8988T (cell line): ENCODE measurements around the gene ANKRD44.
"Not testable (repeated sequence)": the region's sequence is repeated elsewhere in the genome, so short reads cannot be mapped to it uniquely, and the experiment has no call there.

ENCODE experiments used
- DNase-seq: peaks from one replicate; pipeline ENCODE4 v3.0.0; 2011

Gene ANKRD44

GRCh38 chr2:197310271-197310985 is at the start of gene ANKRD44:
ANKRD44 (minus strand) TSS chr2:197310780; CDS start chr2:197310604, 176 bp downstream.
- peak; percentile 97 for DNase-seq

DNA sequence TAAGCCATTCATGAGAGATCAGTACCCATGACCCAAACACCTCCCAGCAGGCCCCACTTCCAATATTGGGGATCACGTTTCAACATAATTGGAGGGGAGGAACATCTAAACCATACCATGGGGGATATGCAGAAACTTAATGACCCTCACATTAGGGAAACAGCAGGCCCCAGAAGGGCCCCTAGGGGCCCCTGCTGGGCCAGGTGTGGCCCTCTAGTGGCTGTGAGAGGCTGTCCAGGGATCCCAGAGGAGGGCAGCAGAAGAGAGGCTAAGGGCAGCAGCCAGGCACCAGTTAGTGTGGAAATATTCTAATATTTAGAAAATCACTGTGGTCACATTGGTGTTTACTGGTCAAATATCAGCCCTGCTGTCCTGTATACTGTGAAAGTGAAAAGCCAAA is 49.3 kb upstream of the ANKRD44 start:
- no peak for DNase-seq

DNA sequence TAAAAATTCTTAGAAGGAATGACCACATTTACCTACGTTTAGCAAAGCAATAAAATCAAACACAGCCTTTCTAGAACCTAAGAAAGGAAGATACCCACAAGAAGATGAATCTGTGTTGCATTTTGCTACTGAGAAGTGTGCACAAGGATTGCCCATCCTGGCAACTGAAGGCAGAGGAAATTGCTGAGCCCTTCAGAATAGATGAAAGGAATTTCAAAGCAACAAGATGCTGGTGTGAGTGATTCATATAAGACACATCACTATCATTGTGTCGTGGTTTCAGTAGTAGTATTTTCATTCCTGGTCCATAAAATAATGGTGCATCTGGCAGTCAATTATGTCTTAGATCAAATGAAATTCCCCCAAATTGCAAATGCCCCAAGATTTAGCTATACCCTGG is 48.4 kb upstream of the ANKRD44 start:
- no peak for DNase-seq

DNA sequence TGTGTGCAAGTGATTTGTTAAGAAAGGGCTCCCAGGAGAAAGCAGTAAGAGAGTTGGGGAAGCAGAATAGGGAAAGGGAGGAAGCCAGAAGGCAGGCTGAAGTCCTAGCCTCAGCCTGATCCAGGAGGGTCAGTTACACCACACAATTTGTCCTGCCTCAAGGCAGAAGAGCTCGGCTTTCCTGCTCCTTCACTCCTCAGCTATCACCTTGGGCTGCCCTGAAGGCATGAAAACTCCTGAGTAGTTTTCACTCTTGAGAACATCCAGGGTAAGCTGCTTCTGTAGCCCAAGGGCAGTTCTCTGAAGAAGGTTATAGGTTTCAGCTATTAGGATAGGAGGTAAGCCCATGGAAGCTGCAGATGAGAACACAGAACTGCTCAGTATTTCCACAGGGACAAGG is 47.4 kb upstream of the ANKRD44 start:
- DNase-seq: no peak

DNA sequence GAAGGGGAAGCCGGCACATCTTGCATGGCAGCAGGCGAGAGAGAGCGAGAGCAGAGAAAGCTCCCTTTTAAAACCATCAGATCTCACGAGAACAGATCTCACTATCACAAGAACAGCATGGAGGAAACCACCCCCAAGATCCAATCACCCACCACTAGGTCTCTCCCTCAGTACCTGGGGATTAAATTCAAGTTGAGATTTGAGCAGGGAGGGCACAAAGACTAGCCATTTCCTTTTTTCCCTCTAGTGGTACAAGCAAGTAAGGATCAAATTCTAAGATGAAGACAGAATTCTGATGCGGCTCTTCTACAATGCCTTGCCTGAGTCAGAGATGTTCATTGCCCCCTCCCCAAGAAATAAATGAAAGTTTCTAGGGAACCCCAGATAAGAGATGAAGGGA is 45.6 kb upstream of the ANKRD44 start:
- DNase-seq: peak; percentile 32

DNA sequence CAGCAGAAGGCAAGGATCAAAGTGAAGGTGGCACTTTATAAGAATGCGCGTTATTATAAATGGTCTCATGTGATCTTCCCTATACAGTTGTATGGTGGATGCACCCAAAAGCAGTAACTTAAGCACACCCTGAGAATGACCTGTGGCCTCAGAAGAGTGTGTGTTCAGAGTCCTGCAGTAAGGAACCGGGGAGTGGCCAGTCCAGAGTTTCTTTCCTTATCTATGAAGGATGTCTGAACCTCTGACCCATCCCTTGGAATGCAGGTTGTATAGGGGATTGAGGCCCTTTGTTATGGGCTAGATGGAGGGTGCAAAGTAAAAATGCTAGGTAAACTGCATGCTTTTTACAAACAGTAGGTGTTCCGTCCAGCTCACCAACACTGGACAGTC is 43.6 kb upstream of the ANKRD44 start:
- DNase-seq: no peak

DNA sequence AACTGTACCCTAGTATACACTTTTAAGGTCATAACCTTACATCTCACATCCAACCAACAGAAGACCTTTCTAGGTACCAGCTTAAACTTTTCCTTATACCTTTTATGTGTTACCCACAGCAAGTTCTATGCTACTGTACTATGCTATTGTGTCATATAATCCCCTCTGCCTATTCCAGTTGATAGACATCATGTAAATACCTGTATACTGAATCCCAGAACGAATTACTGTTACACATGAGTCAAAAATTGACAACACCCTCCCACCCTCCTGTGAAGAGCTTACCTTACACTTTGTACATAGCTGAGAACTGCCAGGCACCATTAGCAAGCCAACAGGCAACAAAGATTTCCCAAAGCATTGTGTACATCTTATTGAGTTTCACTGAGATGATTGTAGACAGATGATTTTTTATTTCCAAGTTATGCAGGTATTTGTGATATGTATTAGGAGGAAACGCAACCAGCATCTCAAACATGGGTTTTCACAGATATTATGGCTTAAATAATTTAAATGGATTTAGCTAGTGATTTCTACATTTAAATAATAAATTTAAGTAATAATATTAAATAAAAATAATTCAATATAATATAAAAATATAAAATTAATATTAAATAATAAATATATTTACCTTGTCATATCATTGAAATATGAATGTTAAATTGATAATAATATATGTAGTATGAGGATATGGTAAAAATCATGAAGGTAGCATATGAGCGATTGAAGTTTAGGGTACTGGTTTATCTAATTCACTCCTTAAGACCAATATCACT is 43.0 kb upstream of the ANKRD44 start:
- no peak for DNase-seq

GRCh38 chr2:197349699-197350098 is 39.1 kb upstream of the ANKRD44 start:
- DNase-seq: no peak

GRCh38 chr2:197348721-197349360 is 38.3 kb upstream of the ANKRD44 start:
- DNase-seq: no peak

DNA sequence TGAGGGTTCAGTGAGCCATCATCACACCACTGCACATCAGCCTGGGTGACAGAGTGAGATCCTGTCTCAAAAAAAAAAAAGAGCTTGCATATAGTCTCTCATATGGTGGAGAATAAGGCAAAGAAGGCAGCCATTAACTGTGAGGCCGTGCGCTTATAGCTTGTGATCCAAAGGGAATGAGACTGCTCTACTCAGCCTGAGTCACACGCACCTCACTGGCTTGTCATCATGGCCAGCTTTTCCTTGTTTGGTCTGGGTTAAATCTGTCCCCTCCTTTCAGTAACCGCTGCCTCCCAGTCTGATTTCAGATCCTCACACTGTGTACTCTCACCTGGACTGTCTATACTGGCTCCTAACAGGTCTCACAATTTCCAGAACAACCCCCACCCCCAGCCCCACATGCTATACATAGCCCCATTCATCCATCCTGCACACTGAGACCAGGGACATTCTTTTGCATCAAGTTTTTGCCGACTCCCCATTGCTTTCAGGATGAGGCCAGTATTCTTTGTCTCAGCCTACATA is 35.3 kb upstream of the ANKRD44 start:
- DNase-seq: no peak

- DNase-seq: not testable (repeated sequence)
These were observed 33.4 kb upstream of the ANKRD44 start for GRCh38 chr2:197343968-197344367.

GRCh38 chr2:197340591-197340990 is 30.0 kb upstream of the ANKRD44 start:
- DNase-seq: no peak

GRCh38 chr2:197339496-197340220 is 29.1 kb upstream of the ANKRD44 start:
- DNase-seq: no peak

DNA sequence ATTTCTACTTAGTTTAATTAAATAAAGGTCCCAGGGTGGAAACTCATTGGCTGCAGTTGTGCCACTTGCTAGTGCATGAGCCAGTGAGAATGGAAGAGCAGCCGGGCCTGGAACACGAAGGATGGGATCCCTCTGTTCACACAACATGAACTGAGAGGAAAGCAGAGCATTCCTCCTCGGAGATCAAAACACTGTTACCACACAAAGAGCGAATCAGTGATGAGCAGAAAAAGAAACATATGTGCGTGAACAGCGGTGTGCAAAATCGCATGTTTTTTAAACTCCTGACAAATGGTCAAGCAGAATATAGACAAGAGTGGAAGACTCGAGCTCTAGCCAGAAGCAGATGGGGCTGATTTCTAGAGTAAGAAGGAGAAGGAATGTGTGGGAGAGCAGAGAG is 28.4 kb upstream of the ANKRD44 start:
- no peak for DNase-seq

- no peak for DNase-seq
These were observed 22.1 kb upstream of the ANKRD44 start for GRCh38 chr2:197332641-197333040.

DNA sequence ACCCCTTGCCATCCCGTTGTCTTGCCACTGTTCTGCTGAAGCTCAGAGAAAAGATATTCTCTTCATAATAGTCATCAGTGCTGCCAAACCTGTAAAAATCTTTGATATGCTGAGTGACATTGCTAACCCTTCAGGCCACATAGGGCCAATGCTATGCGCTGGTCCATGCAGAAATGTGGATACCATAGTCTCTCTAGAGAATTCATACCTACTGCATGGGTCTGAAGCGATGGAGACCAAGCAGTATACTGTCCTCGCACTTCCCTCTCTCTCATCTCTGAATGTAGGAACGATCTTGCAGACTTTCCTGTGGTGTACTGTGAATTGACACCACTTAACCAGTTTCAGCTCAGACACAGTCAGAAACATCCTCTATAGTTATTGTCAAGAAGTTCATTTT is 17.9 kb upstream of the ANKRD44 start:
- no peak for DNase-seq

GRCh38 chr2:197327472-197328098 is 17.0 kb upstream of the ANKRD44 start:
- DNase-seq: no peak

GRCh38 chr2:197327073-197327471 is 16.5 kb upstream of the ANKRD44 start:
- no peak for DNase-seq

DNA sequence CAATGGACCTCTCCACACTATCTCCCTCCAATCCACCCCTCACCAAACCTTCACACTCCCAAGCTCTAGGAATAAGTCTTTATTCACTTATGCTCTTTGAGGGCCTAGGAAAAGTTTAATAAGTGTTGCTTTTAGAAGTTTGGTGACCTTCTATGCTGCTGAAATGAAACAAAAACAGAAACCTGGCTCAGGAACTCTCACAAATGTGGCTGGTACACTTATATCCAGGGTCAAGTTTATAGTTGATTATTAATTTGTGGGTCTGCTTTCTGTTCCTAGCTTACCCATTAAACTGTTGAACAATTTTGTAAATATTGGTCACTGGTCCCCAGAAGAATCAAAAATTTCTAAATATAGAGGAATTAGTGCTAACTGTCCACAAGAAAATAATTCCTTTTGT is 14.2 kb upstream of the ANKRD44 start:
- DNase-seq: no peak

DNA sequence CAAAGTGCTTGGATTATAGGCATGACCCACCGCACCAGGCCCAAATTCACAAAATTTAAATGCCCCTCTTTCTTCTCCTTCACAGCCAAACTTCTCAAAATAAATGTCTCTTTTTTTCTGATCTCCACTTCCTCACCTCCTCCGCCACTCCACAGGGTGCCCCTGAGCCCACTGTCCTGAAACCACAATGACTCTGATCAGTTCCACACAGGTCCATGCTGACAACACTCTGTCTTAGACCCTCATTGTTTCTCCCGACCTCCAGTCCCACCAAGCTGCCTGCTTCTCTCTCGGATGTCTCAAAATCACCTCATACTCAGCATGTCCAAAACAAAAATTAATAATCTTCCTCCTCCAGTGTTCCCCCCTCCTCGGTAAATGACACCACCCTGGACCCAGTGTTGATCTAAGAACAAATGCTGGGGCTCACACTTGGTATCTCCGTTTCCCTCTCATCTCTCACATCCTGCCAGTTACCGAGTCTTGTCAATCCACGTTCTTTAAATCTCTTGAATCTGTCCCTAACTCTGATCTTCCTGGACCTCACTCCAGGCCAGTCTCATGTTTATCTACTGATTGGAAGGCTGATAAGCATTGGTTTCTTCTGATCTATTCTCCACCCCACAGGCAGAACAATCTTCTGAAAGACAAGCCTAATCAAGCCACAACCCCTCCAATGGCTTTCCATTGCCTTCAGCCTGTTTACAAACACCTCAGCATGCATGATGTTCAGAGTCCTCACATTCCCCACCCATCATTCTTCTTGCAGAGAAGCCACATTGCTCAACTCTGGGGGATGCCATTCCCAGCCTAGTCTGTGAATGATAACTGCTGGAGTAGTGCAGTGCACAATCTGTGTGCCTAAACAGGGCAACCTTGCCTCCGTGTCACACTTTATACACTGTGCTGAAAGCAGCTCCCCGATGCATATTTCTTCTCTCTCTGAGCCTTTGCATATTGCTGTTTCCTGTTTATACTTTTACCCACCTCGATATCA is 12.4 kb upstream of the ANKRD44 start:
- DNase-seq: no peak

- DNase-seq: no peak
These were observed 11.6 kb upstream of the ANKRD44 start for GRCh38 chr2:197322143-197322542.
